Measurements from ENCODE around the gene B3GALT6.

Gene B3GALT6

DNA sequence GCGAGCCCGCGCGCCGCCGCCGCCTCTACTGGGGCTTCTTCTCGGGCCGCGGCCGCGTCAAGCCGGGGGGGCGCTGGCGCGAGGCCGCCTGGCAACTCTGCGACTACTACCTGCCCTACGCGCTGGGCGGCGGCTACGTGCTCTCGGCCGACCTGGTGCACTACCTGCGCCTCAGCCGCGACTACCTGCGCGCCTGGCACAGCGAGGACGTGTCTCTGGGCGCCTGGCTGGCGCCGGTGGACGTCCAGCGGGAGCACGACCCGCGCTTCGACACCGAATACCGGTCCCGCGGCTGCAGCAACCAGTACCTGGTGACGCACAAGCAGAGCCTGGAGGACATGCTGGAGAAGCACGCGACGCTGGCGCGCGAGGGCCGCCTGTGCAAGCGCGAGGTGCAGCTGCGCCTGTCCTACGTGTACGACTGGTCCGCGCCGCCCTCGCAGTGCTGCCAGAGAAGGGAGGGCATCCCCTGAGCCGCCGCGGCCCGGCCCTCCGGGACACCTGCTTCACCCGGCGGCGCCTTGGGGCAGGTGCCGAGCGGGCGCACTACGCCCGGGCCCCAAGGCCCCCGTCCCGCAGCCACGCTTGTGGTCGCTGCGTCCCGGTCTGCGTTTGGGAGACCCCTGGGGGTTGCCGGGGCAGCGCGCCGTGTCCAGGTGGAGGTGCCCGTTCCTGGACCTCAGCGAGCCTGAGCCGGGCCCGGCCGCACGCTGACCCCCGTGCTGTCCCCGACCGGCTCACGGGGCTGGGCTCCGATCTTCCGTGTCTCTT, 944 bp downstream of the B3GALT6 start:
- TF ChIP-seq FOXM1 (IDR thresholded peaks at IDR 0.05; ENCODE audit: borderline replicate concordance, low read depth) (no peak), CEBPB (IDR thresholded peaks at IDR 0.05) (no peak), CREB1 (IDR thresholded peaks at IDR 0.05; ENCODE audit: low read depth) (no peak), EP300 (IDR thresholded peaks at IDR 0.05; ENCODE audit: borderline replicate concordance) (no peak)

DNA sequence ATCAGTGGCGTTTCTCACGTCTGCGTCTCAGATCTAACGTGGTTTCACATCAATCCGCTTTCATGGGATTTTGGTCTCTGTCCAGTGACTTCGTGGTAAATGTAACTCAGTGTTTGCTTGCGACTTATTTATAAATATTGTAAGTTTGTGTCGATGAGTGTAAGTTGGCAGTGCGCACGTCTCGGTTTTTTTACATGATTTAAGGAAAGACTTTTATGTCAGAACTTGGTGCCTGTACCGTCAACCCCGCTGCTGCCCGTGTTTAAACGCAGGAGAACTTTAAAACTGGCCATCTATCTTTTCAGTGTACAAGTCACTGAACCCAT, 1.5 kb downstream of the B3GALT6 start:
- no peak for TF ChIP-seq FOXM1 (IDR thresholded peaks at IDR 0.05; ENCODE audit: borderline replicate concordance, low read depth)
- no peak for TF ChIP-seq CREB1 (IDR thresholded peaks at IDR 0.05; ENCODE audit: low read depth)
- no peak for TF ChIP-seq RAD21 (IDR thresholded peaks at IDR 0.05; ENCODE audit: low read depth)
- TF ChIP-seq NFIC (IDR thresholded peaks at IDR 0.05) = no peak
- TF ChIP-seq MAX (IDR thresholded peaks at IDR 0.05) = no peak
- TF ChIP-seq USF1 (IDR thresholded peaks at IDR 0.05) = no peak
- TF ChIP-seq EP300 (IDR thresholded peaks at IDR 0.05; ENCODE audit: borderline replicate concordance) = no peak
- TF ChIP-seq CEBPB (IDR thresholded peaks at IDR 0.05) = no peak
- no peak for TF ChIP-seq TAF1 (IDR thresholded peaks at IDR 0.05; ENCODE audit: low read depth)
- TF ChIP-seq, protein P1, sequence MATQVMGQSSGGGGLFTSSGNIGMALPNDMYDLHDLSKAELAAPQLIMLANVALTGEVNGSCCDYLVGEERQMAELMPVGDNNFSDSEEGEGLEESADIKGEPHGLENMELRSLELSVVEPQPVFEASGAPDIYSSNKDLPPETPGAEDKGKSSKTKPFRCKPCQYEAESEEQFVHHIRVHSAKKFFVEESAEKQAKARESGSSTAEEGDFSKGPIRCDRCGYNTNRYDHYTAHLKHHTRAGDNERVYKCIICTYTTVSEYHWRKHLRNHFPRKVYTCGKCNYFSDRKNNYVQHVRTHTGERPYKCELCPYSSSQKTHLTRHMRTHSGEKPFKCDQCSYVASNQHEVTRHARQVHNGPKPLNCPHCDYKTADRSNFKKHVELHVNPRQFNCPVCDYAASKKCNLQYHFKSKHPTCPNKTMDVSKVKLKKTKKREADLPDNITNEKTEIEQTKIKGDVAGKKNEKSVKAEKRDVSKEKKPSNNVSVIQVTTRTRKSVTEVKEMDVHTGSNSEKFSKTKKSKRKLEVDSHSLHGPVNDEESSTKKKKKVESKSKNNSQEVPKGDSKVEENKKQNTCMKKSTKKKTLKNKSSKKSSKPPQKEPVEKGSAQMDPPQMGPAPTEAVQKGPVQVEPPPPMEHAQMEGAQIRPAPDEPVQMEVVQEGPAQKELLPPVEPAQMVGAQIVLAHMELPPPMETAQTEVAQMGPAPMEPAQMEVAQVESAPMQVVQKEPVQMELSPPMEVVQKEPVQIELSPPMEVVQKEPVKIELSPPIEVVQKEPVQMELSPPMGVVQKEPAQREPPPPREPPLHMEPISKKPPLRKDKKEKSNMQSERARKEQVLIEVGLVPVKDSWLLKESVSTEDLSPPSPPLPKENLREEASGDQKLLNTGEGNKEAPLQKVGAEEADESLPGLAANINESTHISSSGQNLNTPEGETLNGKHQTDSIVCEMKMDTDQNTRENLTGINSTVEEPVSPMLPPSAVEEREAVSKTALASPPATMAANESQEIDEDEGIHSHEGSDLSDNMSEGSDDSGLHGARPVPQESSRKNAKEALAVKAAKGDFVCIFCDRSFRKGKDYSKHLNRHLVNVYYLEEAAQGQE (IDR thresholded peaks at IDR 0.05; ENCODE audit: low read depth) = no peak
- TF ChIP-seq TEAD4 (IDR thresholded peaks at IDR 0.05) = no peak
- TF ChIP-seq TCF12 (IDR thresholded peaks at IDR 0.05; ENCODE audit: low read depth) = no peak
- TF ChIP-seq EGR1 (IDR thresholded peaks at IDR 0.05) = no peak
- TF ChIP-seq ZBTB7A (IDR thresholded peaks at IDR 0.05; ENCODE audit: low read depth) = no peak
- no peak for TF ChIP-seq YY1 (IDR thresholded peaks at IDR 0.05; ENCODE audit: low read depth)

GRCh38 chr1:1234180-1234808, 2.3 kb downstream of the B3GALT6 start:
- TF ChIP-seq TAF1 (IDR thresholded peaks at IDR 0.05; ENCODE audit: low read depth) (no peak), RAD21 (IDR thresholded peaks at IDR 0.05; ENCODE audit: low read depth) (no peak), TCF12 (IDR thresholded peaks at IDR 0.05; ENCODE audit: low read depth) (no peak), NFIC (IDR thresholded peaks at IDR 0.05) (no peak), CEBPB (IDR thresholded peaks at IDR 0.05) (no peak), CREB1 (IDR thresholded peaks at IDR 0.05; ENCODE audit: low read depth) (no peak), TEAD4 (IDR thresholded peaks at IDR 0.05) (no peak), YY1 (IDR thresholded peaks at IDR 0.05; ENCODE audit: low read depth) (no peak), EGR1 (IDR thresholded peaks at IDR 0.05) (no peak), EP300 (IDR thresholded peaks at IDR 0.05; ENCODE audit: borderline replicate concordance) (no peak), ZBTB7A (IDR thresholded peaks at IDR 0.05; ENCODE audit: low read depth) (no peak), MAX (IDR thresholded peaks at IDR 0.05) (no peak), USF1 (IDR thresholded peaks at IDR 0.05) (no peak), FOXM1 (IDR thresholded peaks at IDR 0.05; ENCODE audit: borderline replicate concordance, low read depth) (no peak)
- TF ChIP-seq, protein P1 (IDR thresholded peaks at IDR 0.05; ENCODE audit: low read depth) = no peak

- TF ChIP-seq TEAD4 (IDR thresholded peaks at IDR 0.05) = no peak
- no peak for TF ChIP-seq TCF12 (IDR thresholded peaks at IDR 0.05; ENCODE audit: low read depth)
- no peak for TF ChIP-seq EP300 (IDR thresholded peaks at IDR 0.05; ENCODE audit: borderline replicate concordance)
- no peak for TF ChIP-seq CREB1 (IDR thresholded peaks at IDR 0.05; ENCODE audit: low read depth)
Observed at GRCh38 chr1:1235016-1235744, 3.1 kb downstream of the B3GALT6 start.

DNA sequence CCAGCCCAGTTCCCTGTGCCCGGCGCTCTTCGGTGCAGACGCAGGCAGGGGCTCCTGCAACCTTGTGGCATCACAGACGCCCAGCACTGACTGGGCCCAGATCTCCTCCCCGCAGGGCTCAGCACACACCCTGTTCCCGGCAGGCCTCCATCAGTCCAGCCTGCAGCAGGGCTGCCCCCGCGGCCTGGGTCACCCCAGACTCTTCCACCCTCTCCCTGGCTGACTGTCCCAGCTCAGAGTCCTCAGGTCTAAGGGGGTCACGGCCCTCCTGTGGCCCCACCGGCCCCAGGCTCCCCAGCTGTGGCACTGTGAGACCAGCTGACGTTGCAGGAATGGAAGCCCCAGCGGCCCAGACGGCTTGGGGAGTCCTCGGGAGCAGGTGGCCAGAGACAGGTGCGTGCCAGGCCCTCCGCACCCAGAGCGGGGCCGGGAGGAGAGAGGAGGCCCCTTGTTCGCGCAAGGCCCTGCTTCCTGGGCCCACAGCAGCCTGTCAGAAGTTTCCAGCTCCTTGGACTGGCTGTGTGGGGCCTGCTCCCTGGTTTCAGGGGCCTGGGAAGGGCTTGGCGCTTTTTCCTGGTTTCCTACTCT, 4.2 kb downstream of the B3GALT6 start:
- no peak for TF ChIP-seq RAD21 (IDR thresholded peaks at IDR 0.05; ENCODE audit: low read depth)
